Kidney (tissue), 14 donors: ENCODE results near the gene COL3A1. TPM values are rescaled to one million over a fixed set of nuclear protein-coding genes. Genes with fewer than 3 reads are reported as not detected.

Source experiments
- DNase-seq, 5 donors: peaks; one replicate each; pipeline ENCODE4 v3.0.0-alpha.2; 2013 to 2020
- FAIRE-seq: peaks from 2 replicates; lab custom pipeline; 2012; peaks lifted over from hg19 to GRCh38; lab: Jason Lieb, UNC
- H3K27ac ChIP-seq, 2 donors: one replicate each; pipeline ENCODE4 v1.7.0; 2013; ENCODE audit warnings: low read depth in 2 of 2, low read length in 2 of 2, inconsistent platforms in 1 of 2
- H3K27me3 ChIP-seq: one replicate; pipeline ENCODE4 v1.7.1; 2013; ENCODE audit warnings: low read length, inconsistent platforms; ENCODE audit not compliant: control insufficient read depth, insufficient read depth
- H3K36me3 ChIP-seq, 3 donors: one replicate each; pipeline versions ENCODE4 v1.7.0 to v1.7.1; 2013; ENCODE audit warnings: low read length in 3 of 3, control low read depth in 1 of 3, inconsistent platforms in 1 of 3; ENCODE audit not compliant: insufficient read depth in 3 of 3, control insufficient read depth in 2 of 3
- H3K4me1 ChIP-seq, 3 donors: one replicate each; pipeline versions ENCODE4 v1.7.0 to v1.7.1; 2013; ENCODE audit warnings: low read length in 3 of 3, inconsistent platforms in 1 of 3, low read depth in 1 of 3; ENCODE audit not compliant: control insufficient read depth in 2 of 3, insufficient read depth in 2 of 3
- H3K4me3 ChIP-seq, 3 donors: one replicate each; pipeline versions ENCODE4 v1.7.0 to v1.8.1; 2013; ENCODE audit warnings: low read length in 3 of 3, control low read depth in 1 of 3, inconsistent platforms in 1 of 3
- H3K9ac ChIP-seq, 3 donors: one replicate each; pipeline versions ENCODE4 v1.7.0 to v1.7.1; 2013; ENCODE audit warnings: low read length in 3 of 3, control low read depth in 1 of 3, inconsistent platforms in 1 of 3
- H3K9me3 ChIP-seq, 3 donors: one replicate each; pipeline versions ENCODE4 v1.7.0 to v1.7.1; 2013; ENCODE audit warnings: low read length in 3 of 3, control low read depth in 1 of 3, inconsistent platforms in 1 of 3; ENCODE audit not compliant: control insufficient read depth in 2 of 3, insufficient read depth in 1 of 3
- CTCF ChIP-seq: IDR thresholded peaks from 3 replicates; pipeline ENCODE4 v1.5.1; 2012; ENCODE audit warnings: mild to moderate bottlenecking, moderate library complexity, borderline replicate concordance; ENCODE audit not compliant: insufficient read depth; ENCODE audit errors: extremely low read depth
- intact Hi-C: fragments of 100-400 bp; cut with DNase I; formaldehyde crosslinking; loops from one replicate; pipeline ENCODE4 v1.11.1; 2022
- polyA plus RNA-seq: library from polyadenylated mRNA; stranded (reverse); fragments of 350-450 nt; fragmentation: Illumina TruSeq; extraction: RNeasy Lipid Tissue Mini Kit (QIAGEN cat#74804); gene quantifications from one replicate; pipeline ENCODE4 v1.2.3, GENCODE V29; 2014; ENCODE audit warnings: low read depth, low replicate concordance; ENCODE audit not compliant: insufficient read depth
- total RNA-seq: library from RNA; stranded (reverse); fragmentation: NEBNext Ultra II Directional; extraction: Animal tissue kit (Norgen Biotek cat#: 25700); gene quantifications from one replicate; pipeline ENCODE4 v1.2.1, GENCODE V29; 2021
- donor health status: control.
- donor health status: control.
- donor health status: control.
- donor health status: control.
- donor health status: control.
- donor health status: DM: yes; HTN: yes; CAD: no.
- donor health status: Normal renal cell carcinoma (clear cell type).

Gene COL3A1
- total and polyA plus RNA-seq, 2 donors from 2014 or later: 32.2 to 138 TPM

GRCh38 chr2:189049709-189050164, 75.6 kb downstream of the COL3A1 start:
- H3K36me3 ChIP-seq: peaks cover 0 to 3% (median 0%) of the 10 kb centered on the region in 3 donors
- H3K9ac ChIP-seq: no peak overlapping the region
- TF ChIP-seq CTCF: no peak
- H3K4me1 ChIP-seq: no peaks in the 10 kb centered on the region
- intact Hi-C loops: no loop called here
- no peak for FAIRE-seq
- H3K27me3 ChIP-seq: no peaks in the 10 kb centered on the region
- H3K27ac ChIP-seq: no peak overlapping the region
- no peak for DNase-seq
- H3K4me3 ChIP-seq: no peak overlapping the region
- no peaks in the 10 kb centered on the region for H3K9me3 ChIP-seq

GRCh38 chr2:189050165-189050712, 76.1 kb downstream of the COL3A1 start:
- peaks cover 0 to 3% (median 0%) of the 10 kb centered on the region in 3 donors for H3K36me3 ChIP-seq
- intact Hi-C loops: no loop called here
- H3K4me1 ChIP-seq: no peaks in the 10 kb centered on the region
- no peak for TF ChIP-seq CTCF
- H3K9me3 ChIP-seq: no peaks in the 10 kb centered on the region
- no peaks in the 10 kb centered on the region for H3K27me3 ChIP-seq
- H3K27ac ChIP-seq: no peak overlapping the region
- no peak overlapping the region for H3K4me3 ChIP-seq
- no peak overlapping the region for H3K9ac ChIP-seq
- FAIRE-seq: no peak
- DNase-seq: no peak

- H3K9ac ChIP-seq: no peak overlapping the region
- H3K9me3 ChIP-seq: no peaks in the 10 kb centered on the region
- TF ChIP-seq CTCF: no peak
- DNase-seq (no peak), FAIRE-seq (no peak)
- intact Hi-C loops: no loop called here
- no peaks in the 10 kb centered on the region for H3K4me1 ChIP-seq
- peaks cover 0 to 3% (median 0%) of the 10 kb centered on the region in 3 donors for H3K36me3 ChIP-seq
- no peak overlapping the region for H3K4me3 ChIP-seq
- H3K27ac ChIP-seq: no peak overlapping the region
- H3K27me3 ChIP-seq: no peaks in the 10 kb centered on the region
Measured at GRCh38 chr2:189056200-189057106, 82.3 kb downstream of the COL3A1 start.
